IMR-90 (cell line): Measurements from ENCODE around the gene NLGN1. TPM values are rescaled to one million over a fixed set of nuclear protein-coding genes. Genes with fewer than 3 reads are reported as not detected.

Experiments used
- ATAC-seq: fragments of 200-7000 bp; cut with Tn5 transposase; 2 replicates; pipeline ENCODE4 v1.9.1; 2020; ENCODE audit warnings: low read depth, mild to moderate bottlenecking, moderate library complexity
- BruUV-seq: library from RNA; stranded (reverse); fragments of 400-500 nt; replicated peaks from 2 replicates; lab custom pipeline; 2021; lab: Mats Ljungman, UMichigan
- CTCF ChIA-PET: fragments of 300-600 bp; formaldehyde crosslinking; extraction: SDS; loops from one replicate; lab custom pipeline; 2021; ENCODE audit warnings: antibody characterized with exemption; lab: Yijun Ruan, JAX
- POLR2A ChIA-PET: fragments of 300-600 bp; sonication (Branson Sonifier 250); formaldehyde crosslinking; loops from one replicate; lab custom pipeline; 2022; ENCODE audit warnings: antibody characterized with exemption; ENCODE audit not compliant: unreplicated experiment; lab: Charles Lee
- DNase-seq: peaks from one replicate; pipeline ENCODE4 v3.0.0; 2013
- H2AFZ ChIP-seq: replicated peaks from 2 replicates; pipeline ENCODE3; 2013; ENCODE audit warnings: low read length, mild to moderate bottlenecking; ENCODE audit not compliant: poor library complexity
- H2AK5ac ChIP-seq: 2 replicates; pipeline ENCODE4 v1.6.1; 2013; ENCODE audit warnings: low read depth, low read length, inconsistent platforms
- H2AK9ac ChIP-seq: replicated peaks from 2 replicates; pipeline ENCODE3; 2013; ENCODE audit warnings: mild to moderate bottlenecking, low read depth, low read length, moderate library complexity; ENCODE audit not compliant: poor library complexity
- H2BK120ac ChIP-seq: 2 replicates; pipeline ENCODE4 v1.6.1; 2013; ENCODE audit warnings: low read depth, low read length, inconsistent platforms
- H2BK15ac ChIP-seq: 3 replicates; pipeline ENCODE4 v1.6.1; 2013; ENCODE audit warnings: low read depth, low read length, inconsistent platforms
- H2BK20ac ChIP-seq: 2 replicates; pipeline ENCODE4 v1.6.1; 2013; ENCODE audit warnings: low read depth, mild to moderate bottlenecking, inconsistent platforms, low read length, moderate library complexity
- H2BK5ac ChIP-seq: 2 replicates; pipeline ENCODE4 v1.6.1; 2013; ENCODE audit warnings: mild to moderate bottlenecking, low read depth, low read length, inconsistent platforms; ENCODE audit not compliant: poor library complexity, severe bottlenecking
- H3K14ac ChIP-seq: replicated peaks from 2 replicates; pipeline ENCODE4 v1.6.1; 2013; ENCODE audit warnings: low read depth, low read length, inconsistent platforms
- H3K18ac ChIP-seq: 2 replicates; pipeline ENCODE4 v1.6.1; 2013; ENCODE audit warnings: low read depth, low read length, control low read depth
- H3K23ac ChIP-seq: 2 replicates; pipeline ENCODE4 v1.6.1; 2013; ENCODE audit warnings: low read depth, low read length, inconsistent platforms
- H3K27ac ChIP-seq: 2 replicates; pipeline ENCODE4 v1.5.1; 2013; ENCODE audit warnings: mild to moderate bottlenecking, control low read depth, low read length; ENCODE audit not compliant: insufficient read depth
- H3K27me3 ChIP-seq: 2 replicates; pipeline ENCODE4 v1.6.1; 2013; ENCODE audit warnings: low read length; ENCODE audit not compliant: control insufficient read depth, insufficient read depth
- H3K36me3 ChIP-seq: 2 replicates; pipeline ENCODE4 v1.6.1; 2013; ENCODE audit warnings: low read length, mixed read lengths; ENCODE audit not compliant: control insufficient read depth, insufficient read depth
- H3K4ac ChIP-seq: 2 replicates; pipeline ENCODE4 v1.6.1; 2013; ENCODE audit warnings: low read depth, low read length, inconsistent platforms
- H3K4me1 ChIP-seq: 2 replicates; pipeline ENCODE4 v1.6.1; 2013; ENCODE audit warnings: low read length, mixed read lengths; ENCODE audit not compliant: control insufficient read depth, insufficient read depth
- H3K4me2 ChIP-seq: 2 replicates; pipeline ENCODE4 v1.6.1; 2013; ENCODE audit warnings: low read depth, mild to moderate bottlenecking, control low read depth, low read length, moderate library complexity
- H3K4me3 ChIP-seq: 2 replicates; pipeline ENCODE4 v1.5.1; 2013; ENCODE audit warnings: low read depth, mild to moderate bottlenecking, control low read depth, low read length, moderate library complexity; ENCODE audit not compliant: insufficient read depth
- H3K56ac ChIP-seq: 2 replicates; pipeline ENCODE4 v1.6.1; 2013; ENCODE audit warnings: low read length, inconsistent platforms; ENCODE audit not compliant: insufficient read depth; ENCODE audit errors: extremely low read depth
- H3K79me1 ChIP-seq, 2 experiments: 2 replicates each; pipeline ENCODE4 v1.6.1; 2013; ENCODE audit warnings: low read length in 2 of 2, inconsistent platforms in 1 of 2, low read depth in 1 of 2
- H3K9ac ChIP-seq: 2 replicates; pipeline ENCODE4 v1.6.1; 2013; ENCODE audit warnings: low read depth, low read length, control low read depth
- H3K9me1 ChIP-seq: 2 replicates; pipeline ENCODE4 v1.6.1; 2013; ENCODE audit warnings: low read length, inconsistent platforms; ENCODE audit not compliant: insufficient read depth
- H3K9me3 ChIP-seq: 2 replicates; pipeline ENCODE4 v1.6.1; 2013; ENCODE audit warnings: low read length; ENCODE audit not compliant: control insufficient read depth, insufficient read depth
- H4K20me1 ChIP-seq: 2 replicates; pipeline ENCODE4 v1.6.1; 2013; ENCODE audit warnings: low read length, inconsistent platforms; ENCODE audit not compliant: insufficient read depth
- H4K5ac ChIP-seq: 2 replicates; pipeline ENCODE4 v1.6.1; 2013; ENCODE audit warnings: mild to moderate bottlenecking, low read depth, low read length, control low read depth
- H4K8ac ChIP-seq, 2 experiments: 2 replicates each; pipeline ENCODE4 v1.6.1; 2013; ENCODE audit warnings: low read depth in 2 of 2, low read length in 2 of 2, control low read depth in 1 of 2, inconsistent platforms in 1 of 2
- H4K91ac ChIP-seq: 2 replicates; pipeline ENCODE4 v1.6.1; 2013; ENCODE audit warnings: low read depth, low read length, inconsistent platforms; ENCODE audit not compliant: insufficient read depth
- BHLHE40 ChIP-seq: fragments of 150-350 bp; IDR thresholded peaks from 2 replicates; pipeline ENCODE4 v1.6.1; 2016; ENCODE audit warnings: mild to moderate bottlenecking, low read depth, low read length
- CEBPB ChIP-seq: IDR thresholded peaks from 2 replicates; pipeline ENCODE4 v1.6.1; 2012; ENCODE audit warnings: low read depth, low read length, improper control_type of control experiment
- CHD1 ChIP-seq: IDR thresholded peaks from 2 replicates; pipeline ENCODE4 v1.6.1; 2012; ENCODE audit warnings: low read depth, low read length, improper control_type of control experiment
- ELK1 ChIP-seq: fragments of 150-350 bp; IDR thresholded peaks from 2 replicates; pipeline ENCODE4 v1.6.1; 2016; ENCODE audit warnings: low read depth, mild to moderate bottlenecking, low read length, moderate library complexity, borderline replicate concordance
- FOS ChIP-seq: fragments of 150-350 bp; IDR thresholded peaks from 2 replicates; pipeline ENCODE4 v1.6.1; 2016; ENCODE audit warnings: low read depth, low read length
- MAFK ChIP-seq: IDR thresholded peaks from 2 replicates; pipeline ENCODE4 v1.6.1; 2012; ENCODE audit warnings: low read depth, low read length, improper control_type of control experiment
- MAZ ChIP-seq: IDR thresholded peaks from 2 replicates; pipeline ENCODE4 v1.6.1; 2012; ENCODE audit warnings: low read depth, mild to moderate bottlenecking, low read length, improper control_type of control experiment, moderate library complexity, borderline replicate concordance
- MXI1 ChIP-seq: IDR thresholded peaks from 2 replicates; pipeline ENCODE4 v1.6.1; 2012; ENCODE audit warnings: low read depth, mild to moderate bottlenecking, low read length, moderate library complexity, borderline replicate concordance
- NFE2L2 ChIP-seq: fragments of 150-350 bp; IDR thresholded peaks from 2 replicates; pipeline ENCODE4 v1.6.1; 2016; ENCODE audit warnings: low read depth, mild to moderate bottlenecking, low read length
- RAD21 ChIP-seq: IDR thresholded peaks from 2 replicates; pipeline ENCODE4 v1.6.1; 2012; ENCODE audit warnings: low read length, improper control_type of control experiment
- RCOR1 ChIP-seq: IDR thresholded peaks from 2 replicates; pipeline ENCODE4 v1.6.1; 2012; ENCODE audit warnings: mild to moderate bottlenecking, low read length, improper control_type of control experiment; ENCODE audit not compliant: insufficient replicate concordance
- RFX5 ChIP-seq: IDR thresholded peaks from 2 replicates; pipeline ENCODE4 v1.8.0; 2012; ENCODE audit warnings: low read depth, mild to moderate bottlenecking, low read length, moderate library complexity
- SMC3 ChIP-seq: fragments of 150-350 bp; IDR thresholded peaks from 2 replicates; pipeline ENCODE4 v1.6.1; 2016; ENCODE audit warnings: low read depth, mild to moderate bottlenecking, antibody characterized with exemption, low read length, moderate library complexity
- USF2 ChIP-seq: fragments of 150-350 bp; IDR thresholded peaks from 2 replicates; pipeline ENCODE4 v1.6.1; 2017; ENCODE audit warnings: mild to moderate bottlenecking, antibody characterized with exemption, low read length, low read depth
- WGBS, 2 experiments: methylation state at CpG; one replicate each; pipeline versions ENCODE4 v1.1.5 to v1.1.7; 2013; ENCODE audit warnings: missing lambda C conversion rate in 2 of 2; ENCODE audit not compliant: insufficient read length in 1 of 2; ENCODE audit errors: extremely low coverage in 2 of 2; 5-methylcytosine and 5-hydroxymethylcytosine counted together
- dilution Hi-C: fragments of 300-500 bp; cut with HindIII; formaldehyde crosslinking; loops from one replicate; pipeline ENCODE4 v1.14.3; 2018; ENCODE audit warnings: low sequenced_read_pairs; ENCODE audit not compliant: unreplicated experiment
- in situ Hi-C: fragments of 300-500 bp; cut with MboI; formaldehyde crosslinking; loops from 3 replicates; pipeline ENCODE4 v1.14.3; 2019; ENCODE audit warnings: low sequenced_read_pairs, inconsistent platforms, mixed read lengths
- intact Hi-C: fragments of 100-400 bp; cut with micrococcal nuclease; formaldehyde crosslinking; loops from 2 replicates; pipeline ENCODE4 v1.10.0; 2022
- polyA plus RNA-seq, 3 experiments: library from polyadenylated mRNA; depleted of rRNA; stranded (reverse); fragments of >200 nt; gene quantifications; 2 replicates each; pipeline ENCODE4 v1.2.3, GENCODE V29; 2012; ENCODE audit warnings: low replicate concordance in 1 of 3
- total RNA-seq: library from RNA; depleted of rRNA; stranded (reverse); fragments of >200 nt; gene quantifications from 2 replicates; pipeline ENCODE4 v1.2.3, GENCODE V29; 2012

The NLGN1 gene
- total and polyA plus RNA-seq, 2 of the 4 experiments (the other 2 are of a cell fraction), result 1.8 to 12.5 TPM

- no peak overlapping the region for H2BK20ac ChIP-seq
- H4K5ac ChIP-seq, result no peak overlapping the region
- H2BK5ac ChIP-seq, result no peak overlapping the region
- H3K4me2 ChIP-seq, result no peak overlapping the region
- no peak overlapping the region for H4K91ac ChIP-seq
- TF ChIP-seq MAFK, result no peak
- no peak for TF ChIP-seq MXI1
- no peak for TF ChIP-seq NFE2L2
- TF ChIP-seq ELK1, result no peak
- TF ChIP-seq CHD1, result no peak
- no peak for TF ChIP-seq CEBPB
- no peak for TF ChIP-seq SMC3
- TF ChIP-seq RCOR1, result no peak
- TF ChIP-seq USF2, result no peak
- no peak for TF ChIP-seq BHLHE40
- no peak for TF ChIP-seq RFX5
- TF ChIP-seq MAZ, result no peak
- no peak for TF ChIP-seq RAD21
- no peak for TF ChIP-seq FOS
- intact Hi-C loops, result no loop called here
- no peak overlapping the region for H3K18ac ChIP-seq
- in situ Hi-C loops, result no loop called here
- no peak overlapping the region for H3K9ac ChIP-seq
- dilution Hi-C loops, result no loop called here
- no peaks in the 10 kb centered on the region for H3K9me1 ChIP-seq
- H4K20me1 ChIP-seq, result no peaks in the 10 kb centered on the region
- no CpG with 5 or more reads among the region's 1 CpG for WGBS, 2 experiments
- no peak overlapping the region for H3K56ac ChIP-seq
- POLR2A ChIA-PET, result no interaction called here
- H3K4me1 ChIP-seq, result no peaks in the 10 kb centered on the region
- DNase-seq (no peak), ATAC-seq (no peak)
- H3K27ac ChIP-seq, result no peak overlapping the region
- no peak overlapping the region for H2AK5ac ChIP-seq
- H2AK9ac ChIP-seq, result no peak overlapping the region
- H3K4ac ChIP-seq, result no peak overlapping the region
- no TSS peak for BruUV-seq
- H3K4me3 ChIP-seq, result no peak overlapping the region
- H2BK120ac ChIP-seq, result no peak overlapping the region
- no peaks in the 10 kb centered on the region for H3K27me3 ChIP-seq
- no peaks in the 10 kb centered on the region for H3K36me3 ChIP-seq
- H4K8ac ChIP-seq, result no peak overlapping the region
- H2BK15ac ChIP-seq, result no peak overlapping the region
- CTCF ChIA-PET, result no interaction called here
- H3K79me1 ChIP-seq, result no peaks in the 10 kb centered on the region
- no peak overlapping the region for H2AFZ ChIP-seq
- H3K23ac ChIP-seq, result no peak overlapping the region
- H3K14ac ChIP-seq, result no peak overlapping the region
- H3K9me3 ChIP-seq, result no peaks in the 10 kb centered on the region
Measured at GRCh38 chr3:173796405-173796804, 398.9 kb downstream of the NLGN1 start.
